Astrocyte (in vitro differentiated cells and primary cell): ENCODE results near the gene BBS5. TPM values are rescaled to one million over a fixed set of nuclear protein-coding genes. Genes with fewer than 3 reads are reported as not detected.

Experiments used
- total RNA-seq: library from RNA; stranded (reverse); gene quantifications from 2 replicates; pipeline ENCODE4 v1.2.1, GENCODE V29; 2021

The BBS5 gene
- total RNA-seq, 1 donor from 2014 or later, result 3.9 TPM

Other genes with a start within 250 kb of the BBS5 start
- gene LRP2, start 117.0 kb upstream of the BBS5 start, total RNA-seq, result 0.79 and 1.00 TPM in 2 replicates
- gene KLHL41, start 30.2 kb downstream of the BBS5 start, total RNA-seq, result not detected in 2 replicates
- gene FASTKD1, start 94.4 kb downstream of the BBS5 start, total RNA-seq, result 37.2 and 37.3 TPM in 2 replicates
- 40.2 and 42.0 TPM in 2 replicates for gene PPIG, start 104.9 kb downstream of the BBS5 start, total RNA-seq
- 0.20 TPM in 1 of 2 replicates, not detected in the other for gene CFAP210, start 214.9 kb downstream of the BBS5 start, total RNA-seq
- gene PHOSPHO2, start 215.0 kb downstream of the BBS5 start, total RNA-seq, result 1.9 and 3.0 TPM in 2 replicates